Activated naive CD8-positive, alpha-beta T cell treated with anti-CD3 and anti-CD28 coated beads, Interleukin-2, amount 50 U/mL, for 16 hours (primary cell): Measurements from ENCODE around the gene MARCHF9.

Experiments
- DNase-seq: peaks from one replicate; pipeline ENCODE4 v3.0.0-alpha.2; 2020; ENCODE audit warnings: low read depth, low spot score

MARCHF9 gene

DNA sequence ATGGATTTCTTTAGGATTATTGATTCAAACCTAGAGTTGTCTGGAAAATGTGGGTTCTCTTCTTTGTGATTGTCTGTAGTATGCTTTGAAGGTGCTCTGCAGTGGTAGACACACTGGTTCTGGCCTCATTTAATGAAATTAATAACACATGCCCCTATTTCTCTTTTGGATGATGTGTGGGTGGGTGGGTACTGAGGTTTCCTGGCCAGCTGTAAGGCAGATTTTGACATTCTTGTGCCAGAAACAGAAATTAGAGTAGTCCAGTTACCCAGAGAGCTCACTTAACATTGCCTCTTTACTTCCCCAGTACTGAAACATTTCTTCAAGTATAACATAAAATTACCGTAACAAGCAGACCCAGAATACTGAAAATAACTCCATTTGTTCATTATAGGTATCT is 42.1 kb downstream of the MARCHF9 start:
- no peak for DNase-seq

DNA sequence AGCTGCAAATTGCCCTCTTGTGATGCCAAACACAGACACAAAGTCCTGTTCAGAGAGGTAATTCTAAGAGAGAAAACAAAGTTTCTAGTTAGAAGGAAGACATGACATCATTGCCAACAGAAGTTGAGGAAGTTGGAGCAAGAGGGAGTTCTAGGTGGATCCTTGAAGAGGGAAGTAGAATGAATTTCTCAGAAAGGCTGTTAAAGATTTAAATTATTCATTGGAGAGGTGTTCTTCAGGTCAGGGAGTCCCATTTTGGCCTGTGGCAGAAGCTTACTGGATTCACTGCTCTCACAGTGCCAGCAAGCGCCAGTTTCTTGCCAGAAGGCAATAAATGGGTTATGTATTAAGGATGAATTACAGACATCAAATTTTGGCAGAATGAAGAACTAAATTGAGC is 43.0 kb downstream of the MARCHF9 start:
- no peak for DNase-seq

DNA sequence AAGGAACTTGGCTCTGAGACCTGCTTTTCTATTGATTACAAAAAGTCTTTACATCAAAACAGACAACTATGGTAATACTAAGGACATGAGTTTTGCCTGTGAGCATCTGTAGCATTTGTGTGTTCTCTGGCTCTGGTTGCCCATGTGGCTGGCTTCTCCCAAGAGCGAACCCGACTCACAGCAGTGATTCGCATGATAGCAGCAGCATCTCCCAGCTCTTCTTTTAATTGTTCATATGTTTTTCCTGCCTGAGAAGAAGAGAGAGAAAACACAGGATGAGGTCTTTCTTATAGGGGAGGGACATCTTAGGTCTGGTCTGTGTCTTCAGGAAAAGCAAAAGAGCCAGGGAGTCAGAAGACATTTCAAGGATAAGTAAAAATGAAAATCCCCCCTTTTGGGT is 46.1 kb downstream of the MARCHF9 start:
- DNase-seq, result no peak

DNA sequence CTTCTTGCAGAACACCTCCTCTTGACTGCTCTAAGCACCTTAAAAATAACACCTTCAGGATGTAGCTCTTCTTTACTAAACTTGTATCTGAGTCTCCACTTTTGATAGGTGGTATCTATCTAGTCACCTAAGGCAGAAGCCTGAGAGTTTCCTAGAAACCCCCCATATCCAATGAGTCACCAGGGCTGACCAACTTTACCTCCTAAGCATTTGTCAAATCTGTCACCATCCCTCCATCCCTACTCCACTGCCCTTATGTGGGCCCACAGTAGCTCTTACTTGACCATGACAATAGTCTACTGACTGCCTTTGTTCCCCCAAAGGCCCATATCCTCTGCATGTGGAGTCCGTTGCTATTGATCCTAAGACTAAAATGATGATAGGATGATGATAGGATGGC is 47.7 kb downstream of the MARCHF9 start:
- no peak for DNase-seq

DNA sequence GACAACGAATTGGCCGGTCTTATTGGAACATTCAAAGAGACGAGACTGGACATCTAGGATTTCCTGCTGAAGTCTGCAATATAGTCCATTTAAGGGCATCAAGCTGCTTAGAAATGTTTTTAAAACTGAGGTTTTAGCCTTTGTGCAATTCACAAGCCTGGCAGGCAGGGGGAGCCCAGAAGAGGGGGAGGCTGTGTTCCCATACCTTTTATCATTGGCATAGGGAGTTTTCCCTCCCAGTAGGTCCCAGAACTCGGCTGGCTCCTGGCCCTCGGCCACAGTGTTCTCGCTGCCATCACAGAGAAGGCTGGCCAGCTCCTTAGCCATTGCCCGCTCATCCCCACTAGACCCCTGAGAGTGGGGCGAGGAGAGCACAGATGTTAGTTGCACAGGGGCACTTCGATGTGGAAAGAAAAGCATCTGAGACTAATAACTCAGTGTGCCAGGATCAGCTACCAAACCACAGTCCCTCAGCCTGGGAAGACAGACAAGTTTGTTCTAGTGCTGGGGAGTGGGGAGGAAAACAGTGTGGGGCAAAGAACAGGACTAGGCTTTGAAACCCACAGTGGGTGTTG is 48.5 kb downstream of the MARCHF9 start:
- DNase-seq, result no peak

DNA sequence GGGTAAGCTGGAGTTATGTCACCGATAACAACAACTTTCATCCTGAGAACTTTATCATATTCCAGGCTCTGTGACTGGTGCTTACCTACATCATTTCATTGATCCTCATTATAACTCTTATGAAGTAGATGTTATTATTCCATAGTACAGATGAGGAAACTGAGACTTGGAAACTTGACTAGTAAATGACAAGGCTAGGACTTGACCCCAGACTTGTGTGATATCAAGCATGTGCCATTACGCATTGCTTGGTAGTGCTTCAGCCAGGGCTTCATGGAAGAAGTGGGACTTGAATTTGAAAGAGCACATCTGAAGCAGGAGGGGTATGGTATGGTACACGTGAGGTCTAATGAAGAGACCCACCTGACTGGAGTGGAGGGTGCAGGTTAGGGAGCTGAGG is 51.8 kb downstream of the MARCHF9 start:
- no peak for DNase-seq

DNA sequence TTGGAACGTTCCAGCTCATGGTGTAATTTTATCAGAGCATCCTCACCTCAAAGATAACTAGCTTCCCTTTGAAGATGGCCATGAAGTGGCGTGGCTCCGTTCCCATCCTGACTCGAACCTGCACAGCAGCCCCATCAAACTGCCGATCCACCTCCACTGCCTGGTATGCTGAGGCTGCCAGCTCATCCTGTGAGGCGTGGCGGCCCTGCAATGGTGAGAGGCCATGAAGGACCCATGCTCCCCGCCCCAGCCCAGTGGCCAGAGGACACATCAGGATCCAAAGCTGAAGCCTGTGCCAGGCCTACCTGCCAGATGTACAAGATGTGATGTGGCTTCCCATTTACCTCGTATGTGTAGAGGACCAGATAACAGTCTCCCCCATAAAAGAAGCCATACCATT is 52.4 kb downstream of the MARCHF9 start:
- no peak for DNase-seq

DNA sequence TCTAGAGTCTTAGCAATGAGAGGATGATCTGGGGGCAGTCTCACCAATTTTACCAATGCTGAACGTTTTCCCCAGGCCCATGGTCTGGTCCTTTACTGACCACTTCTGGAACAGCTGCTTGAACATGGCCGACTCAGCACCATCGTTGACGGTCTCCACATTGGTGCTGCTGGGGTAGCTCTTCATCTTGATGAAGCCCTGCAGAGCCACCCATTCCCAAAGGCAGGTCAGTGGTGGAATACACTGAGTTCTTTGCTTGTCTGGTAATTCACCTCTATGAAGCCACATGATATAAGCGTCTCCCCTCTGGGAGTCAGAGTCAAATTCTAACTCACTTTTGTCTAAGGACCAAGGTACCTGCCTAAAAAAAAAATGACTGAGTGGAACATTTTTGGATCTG is 53.4 kb downstream of the MARCHF9 start:
- no peak for DNase-seq

DNA sequence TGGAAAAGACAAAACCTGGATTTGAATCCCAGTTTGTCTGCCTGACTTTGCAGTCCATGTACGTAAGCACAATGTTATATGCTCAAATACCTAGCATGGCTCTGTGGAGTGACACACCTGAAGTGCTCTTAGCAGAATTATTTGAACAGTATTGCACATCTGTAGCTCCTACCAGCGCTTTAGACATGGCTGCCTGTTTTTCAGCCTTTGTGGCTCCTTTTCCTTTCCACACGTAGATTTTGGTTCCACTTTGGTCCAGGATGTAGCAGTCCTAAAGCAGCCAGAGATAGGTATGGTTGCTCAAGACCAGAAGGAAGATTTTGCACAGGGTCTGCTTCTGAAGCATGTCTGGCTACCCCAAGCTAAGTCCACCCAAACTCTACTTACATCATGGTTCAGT is 54.5 kb downstream of the MARCHF9 start:
- no peak for DNase-seq
